ENCODE measurements around the gene FMR1NB. TPM values are rescaled to one million over a fixed set of nuclear protein-coding genes. Genes with fewer than 3 reads are reported as not detected.

The FMR1NB gene
- total and polyA plus RNA-seq, 9 of the 15 experiments (the other 6 are each of a cell fraction or from before 2014, with no cell fraction given) = 2.3 to 13.2 (median 5.1) TPM

- POLR2A ChIA-PET = interaction anchor here (0.5 kb wide), 1 partner anchor 17 kb away, joined by 4 read pairs; no protein-coding TSS in a partner anchor
- H3K79me2 ChIP-seq (ENCODE audit: control insufficient read depth, insufficient read depth, low read length) = no peaks in the 10 kb centered on the region
- no peaks in the 10 kb centered on the region for H3K36me3 ChIP-seq (ENCODE audit: control insufficient read depth, insufficient read depth, low read length)
- intact Hi-C loops (cut with micrococcal nuclease) = no loop called here
- H3K4me1 ChIP-seq (replicated peaks in 1 of 2; ENCODE audit: control insufficient read depth in 2 of 2, insufficient read depth in 2 of 2, low read length in 2 of 2) = no peaks in the 10 kb centered on the region
- CTCF ChIA-PET (ENCODE audit: low intra/inter-chr PET ratio) = no interaction called here
- no peaks in the 10 kb centered on the region for H3K9me3 ChIP-seq (replicated peaks; ENCODE audit: control insufficient read depth, insufficient read depth, low read depth, low read length)
- WGBS (ENCODE audit: insufficient coverage, low coverage, missing lambda C conversion rate) = 5% methylated on average over 6 of the region's 6 CpGs
- H2AFZ ChIP-seq (ENCODE audit: low read depth, low read length) = no peak overlapping the region
- FAIRE-seq (no peak), DNase-seq (ENCODE audit: extremely low read depth in 1 of 4, low spot score in 3 of 4) (no peak), ATAC-seq (no peak)
- H3K9ac ChIP-seq (ENCODE audit: insufficient read depth in 1 of 2, low read depth in 2 of 2, low read length in 2 of 2) = no peak overlapping the region
- no peaks in the 10 kb centered on the region for H3K9me1 ChIP-seq (ENCODE audit: control insufficient read depth, insufficient read depth, low read length)
- no peaks in the 10 kb centered on the region for H4K20me1 ChIP-seq (replicated peaks; ENCODE audit: control insufficient read depth, insufficient read depth, low read length)
- no peak overlapping the region for H3K4me3 ChIP-seq
- BruUV-seq (replicated peaks) = no TSS peak
- no peak overlapping the region for H3K4me2 ChIP-seq (ENCODE audit: insufficient read depth, low read length)
- in situ Hi-C loops (cut with MboI) = no loop called here
- H3K27me3 ChIP-seq (ENCODE audit: control insufficient read depth in 2 of 2, insufficient read depth in 2 of 2, low read length in 2 of 2) = no peaks in the 10 kb centered on the region
- no peak overlapping the region for H3K27ac ChIP-seq (ENCODE audit: extremely low read depth, low read depth, low read length)
- TF ChIP-seq TEAD4 (IDR thresholded peaks at IDR 0.05; ENCODE audit: low read length) (no peak), TEAD4 (CRISPR knock-in tag; IDR thresholded peaks at IDR 0.05; ENCODE audit: borderline replicate concordance) (no peak), ZFP91 (CRISPR knock-in tag; IDR thresholded peaks at IDR 0.05) (no peak), ZNF239 (CRISPR knock-in tag; IDR thresholded peaks at IDR 0.05) (no peak), RBM17 (IDR thresholded peaks at IDR 0.05; ENCODE audit: borderline replicate concordance, low read depth, low read length) (no peak), ZNF584 (CRISPR knock-in tag; IDR thresholded peaks at IDR 0.05; ENCODE audit: low read depth) (no peak), PHB (CRISPR knock-in tag; IDR thresholded peaks at IDR 0.05) (no peak), ZNF124 (CRISPR knock-in tag; IDR thresholded peaks at IDR 0.05) (no peak), RERE (CRISPR knock-in tag; IDR thresholded peaks at IDR 0.05; ENCODE audit: borderline replicate concordance) (no peak), HMG20A (CRISPR knock-in tag; conservative IDR thresholded peaks at IDR 0.05) (no peak), E2F1 (CRISPR knock-in tag; IDR thresholded peaks at IDR 0.05) (no peak), ZNF395 (CRISPR knock-in tag; IDR thresholded peaks at IDR 0.05) (no peak)
Observed at GRCh38 chrX:148069759-148070503, 88.8 kb downstream of the FMR1NB start.
